Lower leg skin (tissue), 3 donors: ENCODE data around the gene CDH23.

ENCODE experiments used
- CTCF ChIP-seq, 3 donors: fragments of 450-650 bp; IDR thresholded peaks; one replicate each; pipeline ENCODE4 v1.5.1; 2016; ENCODE audit warnings: antibody characterized with exemption in 3 of 3, mild to moderate bottlenecking in 3 of 3, moderate library complexity in 2 of 3
- POLR2A ChIP-seq, 2 donors: fragments of 450-650 bp; IDR thresholded peaks; one replicate each; pipeline ENCODE4 v1.6.1; 2016 to 2017; ENCODE audit warnings: antibody characterized with exemption in 2 of 2, mild to moderate bottlenecking in 1 of 2, moderate library complexity in 1 of 2

DNA sequence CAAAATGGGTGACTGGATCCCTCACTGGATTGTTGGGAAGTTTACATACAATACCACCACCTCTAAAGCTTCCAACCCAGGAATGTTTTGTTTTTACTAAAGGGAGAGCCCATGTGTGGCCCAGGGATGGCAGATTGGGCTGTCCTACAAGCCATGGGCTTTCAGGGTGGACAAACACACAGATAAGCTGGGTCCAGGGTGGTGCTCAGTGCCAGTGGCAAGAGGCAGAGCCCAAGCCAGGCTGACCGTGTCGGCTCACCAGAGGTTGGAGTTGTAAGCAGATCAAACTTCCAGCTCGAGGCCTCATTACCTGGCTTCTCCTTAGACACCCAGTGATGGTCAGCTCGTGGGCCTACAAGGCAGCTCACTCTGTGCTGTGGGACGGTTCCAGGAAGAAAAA lies 52.3 kb downstream of the CDH23 start:
- TF ChIP-seq POLR2A (IDR thresholded peaks at IDR 0.05): no peak
- TF ChIP-seq CTCF (IDR thresholded peaks at IDR 0.05): no peak
